B cell (primary cell): ENCODE measurements around the gene HMX3. TPM values are rescaled to one million over a fixed set of nuclear protein-coding genes. Genes with fewer than 3 reads are reported as not detected.
A peak's percentile ranks its signal among the peaks of the same experiment; 100 is the strongest.

ENCODE experiments used
- ATAC-seq: fragments of 200-7000 bp; cut with Tn5 transposase; one replicate; pipeline ENCODE4 v1.10.0; 2021; ENCODE audit warnings: low read depth, mild to moderate bottlenecking, moderate number of reproducible peaks, moderate library complexity
- CTCF ChIA-PET: fragments of 350-600 bp; sonication (Branson Sonifier 250); formaldehyde crosslinking; loops from one replicate; lab custom pipeline; 2021; ENCODE audit warnings: antibody characterized with exemption, inconsistent platforms; lab: Charles Lee
- POLR2A ChIA-PET: fragments of 350-600 bp; sonication (Branson Sonifier 250); formaldehyde crosslinking; loops from one replicate; lab custom pipeline; 2021; ENCODE audit warnings: antibody characterized with exemption; lab: Charles Lee
- DNase-seq: peaks from one replicate; pipeline ENCODE4 v3.0.0; 2013
- H2AFZ ChIP-seq: 2 replicates; pipeline ENCODE4 v1.6.1; 2012; ENCODE audit warnings: mild to moderate bottlenecking, low read depth, low read length; ENCODE audit not compliant: insufficient read depth, poor library complexity, severe bottlenecking
- H3K27ac ChIP-seq, 2 donors: 1 replicate in 1 of 2; 2 replicates in 1 of 2; pipeline ENCODE4 v1.5.1; 2012 to 2013; ENCODE audit warnings: low read length in 2 of 2, mild to moderate bottlenecking in 2 of 2, moderate library complexity in 1 of 2
- H3K27me3 ChIP-seq, 4 experiments: fragments of 200-600 bp in 1 of 4; sonication (generic) in 1 of 4; replicated peaks in 1 of 4; 1 replicate in 2 of 4; 2 replicates in 2 of 4; pipeline versions ENCODE4 v1.6.1 to v1.7.0; 2013 to 2016; ENCODE audit warnings: low read length in 3 of 4, mild to moderate bottlenecking in 2 of 4, mixed read lengths in 1 of 4, moderate library complexity in 1 of 4; ENCODE audit not compliant: insufficient read depth in 4 of 4, control insufficient read depth in 3 of 4; ENCODE audit errors: control extremely low read depth in 1 of 4
- H3K36me3 ChIP-seq, 2 experiments: replicated peaks in 1 of 2; 1 replicate in 1 of 2; 2 replicates in 1 of 2; pipeline versions ENCODE4 v1.6.1 to v1.7.1; 2013; ENCODE audit warnings: low read length in 1 of 2; ENCODE audit not compliant: insufficient read depth in 2 of 2, control insufficient read depth in 1 of 2; ENCODE audit errors: control extremely low read depth in 1 of 2, extremely low read depth in 1 of 2
- H3K4me1 ChIP-seq, 2 donors: fragments of 200-600 bp in 1 of 2; sonication (generic) in 1 of 2; 1 replicate in 1 of 2; 2 replicates in 1 of 2; pipeline versions ENCODE4 v1.5.1 to v1.6.1; 2013 to 2017; ENCODE audit warnings: low read length in 2 of 2; ENCODE audit not compliant: control insufficient read depth in 2 of 2, insufficient read depth in 2 of 2
- H3K4me2 ChIP-seq: replicated peaks from 2 replicates; pipeline ENCODE3; 2012; ENCODE audit warnings: mild to moderate bottlenecking, low read depth, low read length; ENCODE audit not compliant: poor library complexity, severe bottlenecking
- H3K4me3 ChIP-seq, 5 experiments: fragments of 200-600 bp in 1 of 5; sonication (generic) in 1 of 5; 1 replicate in 3 of 5; 2 replicates in 2 of 5; pipeline versions ENCODE4 v1.5.1 to v1.7.0; 2011 to 2016; ENCODE audit warnings: low read length in 4 of 5, mild to moderate bottlenecking in 4 of 5, low read depth in 2 of 5, control low read depth in 1 of 5, moderate library complexity in 1 of 5; ENCODE audit not compliant: insufficient read depth in 1 of 5; ENCODE audit errors: control extremely low read depth in 1 of 5, extremely low read depth in 1 of 5
- H3K79me2 ChIP-seq: fragments of 200-600 bp; sonication (generic); one replicate; pipeline ENCODE4 v1.6.0; 2016; ENCODE audit warnings: low read length; ENCODE audit not compliant: control insufficient read depth, insufficient read depth
- H3K9ac ChIP-seq: fragments of 200-600 bp; sonication (generic); 2 replicates; pipeline ENCODE4 v1.6.1; 2017; ENCODE audit warnings: mild to moderate bottlenecking, low read length, moderate library complexity
- H3K9me3 ChIP-seq, 3 donors: one replicate each; pipeline versions ENCODE4 v1.6.1 to v1.7.1; 2013; ENCODE audit warnings: low read length in 2 of 3; ENCODE audit not compliant: control insufficient read depth in 2 of 3, insufficient read depth in 1 of 3; ENCODE audit errors: control extremely low read depth in 1 of 3
- H4K20me1 ChIP-seq: 2 replicates; pipeline ENCODE4 v1.6.0; 2012; ENCODE audit warnings: mild to moderate bottlenecking, low read length; ENCODE audit not compliant: insufficient read depth, control insufficient read depth, poor library complexity, severe bottlenecking
- H3K27ac Mint-ChIP-seq: one replicate; pipeline ENCODE4 v1.8.0; 2021; ENCODE audit warnings: mixed read lengths
- H3K27me3 Mint-ChIP-seq: one replicate; pipeline ENCODE4 v1.8.0; 2021; ENCODE audit warnings: mixed read lengths
- H3K4me1 Mint-ChIP-seq: one replicate; pipeline ENCODE4 v1.8.0; 2021; ENCODE audit warnings: mixed read lengths
- H3K4me3 Mint-ChIP-seq: one replicate; pipeline ENCODE4 v1.8.0; 2021; ENCODE audit warnings: mixed read lengths
- H3K9me3 Mint-ChIP-seq: one replicate; pipeline ENCODE4 v1.8.0; 2022; ENCODE audit warnings: mixed read lengths; ENCODE audit not compliant: insufficient read depth
- EZH2 ChIP-seq: IDR thresholded peaks from 2 replicates; pipeline ENCODE4 v1.6.1; 2012; ENCODE audit warnings: borderline replicate concordance, low read depth, mild to moderate bottlenecking, moderate library complexity, low read length; ENCODE audit not compliant: insufficient read depth, poor library complexity, severe bottlenecking
- WGBS: methylation state at CpG from one replicate; pipeline ENCODE4 v1.1.5; 2013; ENCODE audit warnings: missing lambda C conversion rate; ENCODE audit not compliant: insufficient coverage; 5-methylcytosine and 5-hydroxymethylcytosine counted together
- intact Hi-C: fragments of 100-400 bp; cut with micrococcal nuclease; formaldehyde crosslinking; loops from one replicate; pipeline ENCODE4 v1.10.0; 2022
- polyA plus RNA-seq: library from polyadenylated mRNA; depleted of rRNA; stranded (reverse); fragments of >200 nt; gene quantifications from 2 replicates; pipeline ENCODE4 v1.2.3, GENCODE V29; 2012
- total RNA-seq, 2 donors: library from RNA; stranded (reverse); fragments of 120-200 nt in 1 of 2; gene quantifications; 1 replicate in 1 of 2; 2 replicates in 1 of 2; pipeline versions ENCODE4 v1.2.3 to v1.2.4, GENCODE V29; 2013 to 2022
- TF ChIP-seq, protein P1 (sequence below): fragments of 200-600 bp; IDR thresholded peaks from one replicate; pipeline ENCODE4 v1.8.0; 2022; ENCODE audit warnings: antibody characterized with exemption, mild to moderate bottlenecking

HMX3 gene
- total and polyA plus RNA-seq, 2 donors (not counting 1 experiment from before 2014, with no cell fraction given): not detected

DNA sequence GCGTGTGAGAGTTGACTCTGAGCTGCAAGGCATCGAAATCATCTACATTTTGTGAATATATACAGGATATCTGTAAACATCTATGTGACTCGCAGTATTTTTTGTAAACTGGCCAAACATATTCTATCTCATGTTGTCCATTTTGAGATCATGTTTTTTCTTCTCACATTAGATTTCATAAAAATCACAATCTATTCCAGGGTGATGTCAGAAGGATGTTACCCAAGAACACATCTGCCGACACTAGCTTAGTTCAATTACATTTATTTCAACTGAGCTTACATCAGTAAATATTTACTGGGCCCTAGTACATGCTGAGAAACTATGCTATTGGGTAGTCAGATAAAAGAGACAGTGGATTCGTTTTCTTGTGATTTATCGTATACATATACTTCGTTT, 16.0 kb downstream of the HMX3 start:
- ATAC-seq: no peak
- Histone ChIP-seq H2AFZ (no peak overlapping the region), H3K79me2 (peaks cover 26% of the 10 kb centered on the region), H3K27ac (no peak overlapping the region), H3K4me3 (peak overlapping the region in 1 of 5 experiments; percentile 44), H3K27me3 (peaks cover 0 to 63% (median 49%) of the 10 kb centered on the region in 4 experiments), H3K36me3 (peaks cover 4 to 11% of the 10 kb centered on the region in 2 experiments), H3K4me2 (peak overlapping the region; percentile 78), H3K9me3 (peaks cover 3 to 49% (median 6%) of the 10 kb centered on the region in 3 donors), H3K9ac (peak overlapping the region; percentile 28), H3K4me1 (peaks cover 66 to 69% of the 10 kb centered on the region in 2 donors), H4K20me1 (peaks cover 26% of the 10 kb centered on the region)
- no peak for TF ChIP-seq EZH2
- TF ChIP-seq, protein P1, sequence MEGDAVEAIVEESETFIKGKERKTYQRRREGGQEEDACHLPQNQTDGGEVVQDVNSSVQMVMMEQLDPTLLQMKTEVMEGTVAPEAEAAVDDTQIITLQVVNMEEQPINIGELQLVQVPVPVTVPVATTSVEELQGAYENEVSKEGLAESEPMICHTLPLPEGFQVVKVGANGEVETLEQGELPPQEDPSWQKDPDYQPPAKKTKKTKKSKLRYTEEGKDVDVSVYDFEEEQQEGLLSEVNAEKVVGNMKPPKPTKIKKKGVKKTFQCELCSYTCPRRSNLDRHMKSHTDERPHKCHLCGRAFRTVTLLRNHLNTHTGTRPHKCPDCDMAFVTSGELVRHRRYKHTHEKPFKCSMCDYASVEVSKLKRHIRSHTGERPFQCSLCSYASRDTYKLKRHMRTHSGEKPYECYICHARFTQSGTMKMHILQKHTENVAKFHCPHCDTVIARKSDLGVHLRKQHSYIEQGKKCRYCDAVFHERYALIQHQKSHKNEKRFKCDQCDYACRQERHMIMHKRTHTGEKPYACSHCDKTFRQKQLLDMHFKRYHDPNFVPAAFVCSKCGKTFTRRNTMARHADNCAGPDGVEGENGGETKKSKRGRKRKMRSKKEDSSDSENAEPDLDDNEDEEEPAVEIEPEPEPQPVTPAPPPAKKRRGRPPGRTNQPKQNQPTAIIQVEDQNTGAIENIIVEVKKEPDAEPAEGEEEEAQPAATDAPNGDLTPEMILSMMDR: no peak
- Mint-ChIP-seq H3K27me3 (peaks cover 31% of the 10 kb centered on the region), H3K4me1 (peaks cover 61% of the 10 kb centered on the region), H3K4me3 (peak overlapping the region; percentile 79), H3K9me3 (no peaks in the 10 kb centered on the region), H3K27ac (peak overlapping the region; percentile 37)
- ChIA-PET CTCF (interaction anchor here (0.8 to 1.4 kb wide), 3 partner anchors 12 to 18 kb away, joined by 3 to 4 read pairs (median 3); no protein-coding TSS in a partner anchor), POLR2A (no interaction called here)
- DNase-seq: no peak
- WGBS: 0% methylated on average over 1 of the region's 7 CpGs
- intact Hi-C loops: loop anchor here (5.0 to 10.0 kb wide), 3 partner anchors 251 to 1313 kb away; partner anchors contain the start of genes ATE1 and LHPP

DNA sequence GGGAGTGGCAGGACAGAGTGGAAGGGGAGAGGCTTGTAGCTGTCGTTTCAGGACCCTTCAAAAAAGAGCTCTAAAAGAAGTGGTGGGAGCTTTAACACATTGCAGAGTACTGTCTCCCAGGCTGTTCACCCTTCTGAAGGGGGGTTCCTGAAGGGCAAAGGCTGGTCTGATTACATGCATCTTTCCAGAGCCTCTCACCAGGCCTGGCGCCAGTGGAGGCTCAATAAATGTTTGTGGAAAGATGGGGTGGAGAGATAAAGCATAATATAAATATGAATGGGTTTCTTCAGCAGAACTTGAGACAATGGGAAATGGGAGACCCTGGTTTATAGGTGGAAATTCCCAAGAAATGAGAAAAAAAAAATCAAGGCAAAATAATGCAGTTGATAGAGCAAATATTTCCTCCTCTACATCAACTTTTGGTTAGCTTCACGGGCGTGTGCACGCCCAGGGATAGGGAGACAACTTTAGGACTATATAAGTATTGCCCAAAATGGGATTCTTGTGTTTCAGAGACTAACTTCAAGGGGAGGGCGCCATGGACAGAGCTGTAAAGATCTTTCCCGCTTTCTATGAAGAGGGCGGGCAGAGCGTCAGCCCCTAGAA, 17.8 kb downstream of the HMX3 start:
- ATAC-seq (no peak), DNase-seq (peak; percentile 15)
- TF ChIP-seq, protein P1: no peak
- TF ChIP-seq EZH2: no peak
- peaks cover 67% of the 10 kb centered on the region for H3K4me1 Mint-ChIP-seq
- Histone ChIP-seq H3K4me3 (peak overlapping the region in 3 of 5 experiments; percentile 8 to 99 (median 71)), H3K4me2 (peak overlapping the region; percentile 83), H3K27me3 (peaks cover 0 to 46% (median 36%) of the 10 kb centered on the region in 4 experiments), H3K9ac (no peak overlapping the region), H3K9me3 (peaks cover 0 to 30% (median 3%) of the 10 kb centered on the region in 3 donors), H4K20me1 (peaks cover 41% of the 10 kb centered on the region), H3K79me2 (peaks cover 37% of the 10 kb centered on the region), H2AFZ (no peak overlapping the region), H3K4me1 (peaks cover 49 to 50% of the 10 kb centered on the region in 2 donors), H3K36me3 (peaks cover 4 to 29% of the 10 kb centered on the region in 2 experiments), H3K27ac (no peak overlapping the region)
- H3K27ac Mint-ChIP-seq: peak overlapping the region; percentile 98
- 19% methylated on average over 5 of the region's 9 CpGs for WGBS
- H3K4me3 Mint-ChIP-seq: peak overlapping the region; percentile 97
- ChIA-PET CTCF (interaction anchor here (0.8 to 2.7 kb wide), 5 partner anchors 12 to 173 kb away, joined by 3 to 27 read pairs (median 4); partner anchors contain the start of gene PSTK), POLR2A (interaction anchor here (0.8 to 1.3 kb wide), 3 partner anchors 145 to 200 kb away, joined by 3 to 5 read pairs (median 4); partner anchors contain the start of genes C10orf88 and PSTK)
- intact Hi-C loops: loop anchor here (1.0 to 10.0 kb wide), 6 partner anchors 145 to 1763 kb away; partner anchors contain the start of genes ATE1, IKZF5, LHPP and PSTK
- H3K27me3 Mint-ChIP-seq: peaks cover 24% of the 10 kb centered on the region
- no peaks in the 10 kb centered on the region for H3K9me3 Mint-ChIP-seq
